GM12891 (cell line): ENCODE measurements around the gene KCNE2.
A peak's percentile ranks its signal among the peaks of the same experiment; 100 is the strongest.

Experiments used
- DNase-seq: peaks from one replicate; pipeline ENCODE4 v3.0.0; 2011; ENCODE audit warnings: low spot score; ENCODE audit not compliant: insufficient read length
- FAIRE-seq: peaks from 2 replicates; lab custom pipeline; 2011; peaks lifted over from hg19 to GRCh38; lab: Jason Lieb, UNC
- PAX5 ChIP-seq: IDR thresholded peaks from 2 replicates; pipeline ENCODE4 v1.6.1; 2011; ENCODE audit warnings: low read length, moderate library complexity, mild to moderate bottlenecking; ENCODE audit not compliant: insufficient read depth, severe bottlenecking
- POLR2A ChIP-seq: IDR thresholded peaks from 2 replicates; pipeline ENCODE4 v1.6.1; 2011; ENCODE audit warnings: low read depth, low read length, control low read depth
- POLR2AphosphoS5 ChIP-seq: IDR thresholded peaks from 2 replicates; pipeline ENCODE4 v1.6.1; 2011; ENCODE audit warnings: low read depth, low read length, control low read depth
- POU2F2 ChIP-seq: IDR thresholded peaks from 2 replicates; pipeline ENCODE4 v1.6.1; 2011; ENCODE audit warnings: low read depth, mild to moderate bottlenecking, control low read depth, low read length, moderate library complexity
- SPI1 ChIP-seq: IDR thresholded peaks from 2 replicates; pipeline ENCODE4 v1.6.1; 2011; ENCODE audit warnings: low read depth, low read length, control low read depth
- TAF1 ChIP-seq: IDR thresholded peaks from 2 replicates; pipeline ENCODE4 v1.6.1; 2011; ENCODE audit warnings: low read depth, low read length, control low read depth

The KCNE2 gene

DNA sequence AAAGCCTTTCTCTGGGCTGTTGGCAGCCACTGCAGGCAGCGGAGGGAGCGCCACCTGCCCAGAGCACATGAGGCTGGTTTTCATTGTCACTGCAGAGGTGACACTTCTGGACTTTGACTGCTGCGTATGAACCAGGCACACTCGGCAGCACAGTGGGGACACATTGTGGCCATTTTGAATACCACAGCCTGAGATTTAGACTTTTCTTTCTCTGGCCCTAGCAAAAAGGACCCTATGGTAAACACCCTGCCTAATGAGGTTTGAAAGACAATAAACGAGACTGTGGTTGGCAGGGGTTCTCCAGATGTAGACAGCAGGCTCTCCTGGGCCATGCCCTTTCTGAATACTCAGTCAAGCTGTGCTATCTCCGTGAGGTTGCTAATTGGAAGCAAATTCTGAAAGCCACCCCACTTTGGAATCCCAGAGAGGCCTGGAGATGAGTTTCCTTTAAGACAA, 12.0 kb upstream of the KCNE2 start:
- DNase-seq (peak; percentile 36), FAIRE-seq (peak; percentile 92)
- TF ChIP-seq POLR2AphosphoS5 (no peak), PAX5 (no peak), POU2F2 (no peak), SPI1 (no peak), POLR2A (no peak), TAF1 (no peak)

DNA sequence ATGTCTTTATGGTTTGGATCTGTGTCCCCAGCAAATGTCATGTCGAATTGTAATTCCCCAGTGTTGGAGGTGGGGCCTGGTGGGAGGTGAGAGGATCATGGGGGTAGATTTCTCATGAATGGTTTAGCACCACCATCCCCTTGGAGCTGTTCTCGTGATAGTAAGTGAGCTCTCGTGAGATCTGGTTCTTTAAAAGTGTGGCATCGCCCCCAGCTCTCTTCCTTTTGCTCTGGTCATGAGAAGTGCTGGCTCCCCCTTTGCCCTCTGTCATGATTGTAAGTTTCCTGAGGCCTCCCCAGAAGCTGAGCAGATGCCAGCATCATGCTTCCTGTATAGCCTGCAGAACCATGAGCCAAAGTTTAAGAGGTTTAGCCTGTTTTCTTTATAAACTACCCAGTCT, 11.2 kb upstream of the KCNE2 start:
- no peak for FAIRE-seq
- DNase-seq, result no peak
- TF ChIP-seq TAF1 (no peak), SPI1 (no peak), PAX5 (no peak), POLR2AphosphoS5 (no peak), POLR2A (no peak)

DNA sequence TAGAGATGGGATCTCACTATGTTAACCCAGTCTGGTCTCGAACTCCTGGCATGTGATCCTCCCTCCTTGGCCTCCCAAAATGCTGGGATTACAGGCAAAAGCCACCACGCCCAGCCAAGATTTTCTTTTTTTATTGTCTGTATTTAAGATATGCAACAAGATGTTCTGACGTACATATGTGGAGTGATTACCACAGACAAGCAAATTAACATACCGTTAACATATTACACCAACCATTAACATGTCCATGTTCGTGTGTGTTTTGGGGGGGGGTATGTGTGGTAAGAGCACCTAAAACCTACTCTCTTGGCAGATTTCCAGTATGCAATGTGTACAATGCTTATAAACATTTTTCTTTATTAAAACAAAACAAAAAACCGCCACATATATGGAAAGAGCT, 10.6 kb upstream of the KCNE2 start:
- DNase-seq (no peak), FAIRE-seq (no peak)
- TF ChIP-seq PAX5 (no peak), POLR2A (no peak), POLR2AphosphoS5 (no peak), SPI1 (no peak), POU2F2 (no peak), TAF1 (no peak)

DNA sequence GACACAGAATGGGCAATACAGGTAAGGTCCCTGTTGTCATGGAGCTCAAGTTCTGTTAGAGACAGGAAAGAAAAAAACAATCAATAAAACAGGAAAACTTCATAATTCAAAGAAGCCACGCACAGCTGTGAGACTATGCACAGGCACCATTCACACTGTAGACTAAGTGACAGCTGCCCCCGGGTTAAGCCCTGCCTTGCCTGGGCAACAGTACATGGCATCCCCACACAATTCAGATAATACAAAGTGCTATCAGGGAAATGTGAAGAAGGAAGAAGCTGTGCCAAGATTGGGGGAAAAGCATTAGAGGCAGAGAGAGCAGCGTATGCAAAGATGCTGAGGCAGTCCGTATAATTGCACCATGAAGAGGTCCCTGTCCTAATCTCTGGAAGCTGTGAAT, 9.0 kb upstream of the KCNE2 start:
- FAIRE-seq (no peak), DNase-seq (no peak)
- TF ChIP-seq POLR2AphosphoS5 (no peak), POLR2A (no peak), POU2F2 (no peak), PAX5 (no peak), TAF1 (no peak), SPI1 (no peak)

DNA sequence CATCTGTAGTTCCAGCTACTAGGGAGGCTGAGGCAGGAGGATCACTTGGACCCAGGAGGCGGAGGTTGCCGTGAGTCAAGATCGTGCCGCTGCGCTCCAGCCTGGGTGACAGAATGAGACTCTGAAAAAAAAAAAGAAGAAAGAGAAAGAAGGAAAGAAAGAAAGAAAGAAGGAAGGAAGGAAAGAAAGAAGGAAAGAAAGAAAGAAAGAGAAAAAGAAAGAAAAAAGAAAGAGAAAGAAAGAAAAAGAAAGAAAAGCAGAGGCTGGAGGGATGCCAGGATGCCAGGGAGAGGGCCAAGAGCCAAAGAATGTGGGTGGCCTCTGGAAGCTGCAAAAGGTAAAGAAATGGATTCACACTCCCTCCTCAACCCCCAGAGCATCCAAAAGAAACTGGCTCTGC, 8.2 kb upstream of the KCNE2 start:
- DNase-seq (no peak), FAIRE-seq (no peak)
- no peak for TF ChIP-seq POLR2AphosphoS5

DNA sequence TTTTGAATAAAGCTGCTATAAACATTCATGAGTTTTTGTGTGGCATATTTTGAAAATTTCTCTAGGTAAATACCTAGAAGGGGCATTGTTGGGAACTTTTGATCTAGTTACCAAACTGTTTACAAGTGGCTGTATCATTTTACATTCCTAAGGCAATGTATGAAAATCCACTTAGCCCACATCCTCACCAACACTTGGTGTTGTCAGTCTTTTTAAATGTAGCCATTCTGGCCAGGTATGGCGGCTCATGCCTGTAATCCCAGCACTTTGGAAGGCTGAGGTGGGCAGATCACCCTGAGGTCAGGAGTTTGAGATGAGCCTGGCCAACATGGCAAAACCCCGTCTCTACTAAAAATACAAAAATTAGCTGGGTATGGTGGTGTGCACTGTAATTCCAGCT, 5.9 kb upstream of the KCNE2 start:
- DNase-seq, result no peak
- no peak for FAIRE-seq
- TF ChIP-seq POLR2AphosphoS5 (no peak), SPI1 (no peak), TAF1 (no peak)

DNA sequence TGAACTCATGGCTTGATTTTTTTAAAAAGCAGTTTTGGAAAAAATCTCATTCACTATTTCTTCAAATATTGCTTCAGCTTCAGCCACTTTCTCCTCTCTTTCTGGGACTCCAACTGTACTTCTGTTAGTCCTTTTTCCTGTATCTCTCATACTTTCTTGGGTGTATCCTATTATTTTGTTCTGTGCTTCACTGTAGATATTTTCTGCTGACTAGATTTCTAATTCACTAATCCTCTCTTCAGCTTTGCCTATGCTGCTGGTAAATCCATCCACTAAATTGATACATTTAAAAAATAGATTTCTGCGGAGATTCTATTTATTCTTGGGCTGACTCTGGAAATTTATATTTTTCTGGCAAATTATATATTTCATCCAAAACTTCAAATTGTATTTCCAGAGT, 4.9 kb upstream of the KCNE2 start:
- DNase-seq (no peak), FAIRE-seq (no peak)
- TF ChIP-seq SPI1 (no peak), POU2F2 (no peak), POLR2A (no peak), TAF1 (no peak), PAX5 (no peak), POLR2AphosphoS5 (no peak)

DNA sequence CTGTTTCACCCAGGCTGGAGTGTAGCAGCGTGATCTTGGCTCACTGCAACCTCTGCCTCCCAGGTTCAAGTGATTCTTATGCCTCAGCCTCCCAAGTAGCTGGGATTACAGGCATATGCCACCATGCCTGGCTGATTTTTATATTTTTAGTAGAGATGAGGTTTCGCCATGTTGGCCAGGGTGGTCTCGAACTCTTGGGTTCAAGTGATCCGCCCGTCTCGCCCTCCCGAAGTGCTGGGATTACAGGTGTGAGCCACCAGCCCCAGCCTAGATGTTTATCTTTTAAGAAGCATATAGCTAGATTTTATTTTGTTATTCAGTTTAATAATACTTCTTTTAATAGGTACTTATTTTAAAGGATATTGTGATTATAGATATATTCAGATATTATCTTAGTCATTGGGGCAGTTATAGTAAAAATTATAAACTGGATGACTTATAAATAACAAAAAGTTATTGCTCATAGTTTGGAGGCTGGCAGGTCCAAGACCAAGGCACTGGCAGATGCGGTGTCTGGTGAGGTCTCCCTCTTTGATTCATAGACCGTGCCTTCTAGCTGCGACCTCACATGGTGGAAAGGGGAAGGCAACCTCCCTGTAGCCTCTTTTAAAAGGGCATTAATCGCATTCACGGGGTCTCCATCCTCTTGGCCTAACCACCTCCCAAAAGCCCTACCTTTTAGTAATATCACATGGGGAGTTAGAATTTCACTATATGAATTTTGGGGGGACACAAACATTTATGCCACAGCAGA, 3.1 kb upstream of the KCNE2 start:
- FAIRE-seq, result no peak
- TF ChIP-seq PAX5 (no peak), POU2F2 (no peak), POLR2A (no peak), TAF1 (no peak), POLR2AphosphoS5 (no peak), SPI1 (no peak)
- DNase-seq, result no peak

DNA sequence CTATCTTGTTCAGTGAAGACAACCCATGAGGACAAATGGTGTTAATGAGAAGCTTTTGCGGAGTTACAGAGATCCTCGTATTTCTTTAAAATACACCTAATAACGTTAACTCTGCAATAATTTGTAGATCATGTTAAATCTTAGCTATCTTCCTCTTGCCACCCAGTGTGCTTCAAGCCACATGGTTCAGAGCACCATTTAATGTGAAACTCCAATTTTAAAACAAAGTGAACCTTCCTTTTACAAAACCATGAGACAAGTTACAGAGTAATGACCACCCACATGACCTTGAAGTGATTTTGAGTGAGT, 1.7 kb upstream of the KCNE2 start:
- TF ChIP-seq POLR2AphosphoS5 (no peak), POLR2A (no peak), POU2F2 (no peak), TAF1 (no peak), SPI1 (no peak), PAX5 (no peak)
- FAIRE-seq (peak; percentile 5), DNase-seq (no peak)

DNA sequence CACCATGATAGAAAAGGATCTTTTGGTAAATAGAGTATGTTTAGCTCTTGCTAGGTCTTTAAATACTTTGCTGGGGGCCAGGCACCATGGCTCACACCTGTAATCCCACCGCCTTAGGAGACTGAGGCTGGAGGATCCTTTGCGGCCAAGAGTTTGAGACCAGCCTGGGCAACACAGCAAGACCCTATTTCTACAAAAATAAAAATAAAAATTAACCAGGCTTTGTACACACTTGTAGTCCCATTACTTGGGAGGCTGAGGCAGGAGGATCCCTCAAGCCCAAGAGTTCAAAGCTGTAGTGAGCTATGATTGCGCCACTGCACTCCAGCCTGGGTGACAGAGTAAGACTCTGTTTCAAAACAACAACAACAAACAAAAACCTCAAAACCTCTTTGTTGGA, 1.1 kb upstream of the KCNE2 start:
- no peak for FAIRE-seq
- no peak for DNase-seq
- TF ChIP-seq POLR2AphosphoS5, result no peak
- no peak for TF ChIP-seq POU2F2
- TF ChIP-seq SPI1, result no peak
- TF ChIP-seq TAF1, result no peak

DNA sequence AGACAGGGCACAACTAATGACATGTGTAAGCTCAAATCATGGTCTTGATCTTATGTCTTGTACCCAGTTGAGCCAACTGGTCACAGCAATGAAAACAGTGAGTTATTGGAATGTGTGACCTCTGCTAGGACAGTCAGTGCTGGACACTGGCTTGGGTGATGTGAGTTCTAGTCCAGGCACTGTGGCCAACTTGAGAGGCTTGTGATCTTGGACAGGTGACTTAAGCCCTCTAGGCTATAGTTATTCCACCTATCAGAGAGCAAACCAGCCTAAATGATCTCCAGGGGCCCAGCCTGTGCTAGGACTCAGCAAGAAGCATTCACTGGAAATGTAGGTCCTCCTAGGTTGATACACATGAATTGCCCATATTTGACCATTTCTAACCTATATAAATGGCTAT, 1.1 kb downstream of the KCNE2 start:
- FAIRE-seq (no peak), DNase-seq (no peak)
- no peak for TF ChIP-seq SPI1
